BLaER1 treated with 17β-estradiol and CSF1 and Interleukin-3, amounts not matched to agents 10 nM and 100 nM (cell line): Measurements from ENCODE around the gene TMEM266.
"Not testable (repeated sequence)": the region's sequence is repeated elsewhere in the genome, so short reads cannot be mapped to it uniquely, and the experiment has no call there.

ENCODE experiments used
- H3K27ac ChIP-seq, 11 experiments: shearing (Covaris generic); formaldehyde crosslinking; 2 replicates each; pipeline ENCODE4 v1.8.1; 2022
- H3K27me3 ChIP-seq, 11 experiments: shearing (Covaris generic); formaldehyde crosslinking; 2 replicates each; pipeline ENCODE4 v1.8.1; 2022
- H3K36me3 ChIP-seq, 11 experiments: shearing (Covaris generic); formaldehyde crosslinking; 2 replicates each; pipeline ENCODE4 v1.8.1; 2022
- H3K4me1 ChIP-seq, 10 experiments: shearing (Covaris generic); formaldehyde crosslinking; 2 replicates each; pipeline ENCODE4 v1.8.1; 2022
- H3K4me2 ChIP-seq, 11 experiments: shearing (Covaris generic); formaldehyde crosslinking; 2 replicates each; pipeline ENCODE4 v1.8.1; 2022
- H3K4me3 ChIP-seq, 10 experiments: shearing (Covaris generic); formaldehyde crosslinking; 2 replicates each; pipeline ENCODE4 v1.8.1; 2022
- H3K9ac ChIP-seq, 11 experiments: shearing (Covaris generic); formaldehyde crosslinking; 2 replicates each; pipeline ENCODE4 v1.8.1; 2022
- H3K9me3 ChIP-seq, 11 experiments: shearing (Covaris generic); formaldehyde crosslinking; replicated peaks in 1 of 11; 2 replicates each; pipeline ENCODE4 v1.8.1; 2022
- H4K20me1 ChIP-seq, 11 experiments: shearing (Covaris generic); formaldehyde crosslinking; 2 replicates each; pipeline ENCODE4 v1.8.1; 2022
- Cebpa-rat ChIP-seq, 11 experiments: shearing (Covaris generic); IDR thresholded peaks; 2 replicates each; pipeline ENCODE4 v1.8.1; 2022

Gene TMEM266

GRCh38 chr15:76059320-76060117 lies at the start of gene TMEM266:
Gene TMEM266 (plus strand): TSS chr15:76059985. CDS start chr15:76134264, 74,279 bp downstream.
- H3K27me3 ChIP-seq: peaks cover 33 to 50% (median 44%) of the 10 kb centered on the region in 11 experiments

GRCh38 chr15:76010613-76011012 lies 49.2 kb upstream of the TMEM266 start:
- Histone ChIP-seq H3K9ac (no peak overlapping the region), H3K27me3 (no peaks in the 10 kb centered on the region), H3K4me2 (no peak overlapping the region), H3K9me3 (peaks cover 0 to 10% (median 6%) of the 10 kb centered on the region in 11 experiments; a peak in 7 of 22 replicates), H3K27ac (no peak overlapping the region), H4K20me1 (no peaks in the 10 kb centered on the region), H3K4me1 (peaks cover 0 to 14% (median 11%) of the 10 kb centered on the region in 10 experiments; a peak in 12 of 20 replicates), H3K4me3 (no peak overlapping the region), H3K36me3 (no peaks in the 10 kb centered on the region)
- TF ChIP-seq Cebpa-rat (IDR thresholded peaks at IDR 0.05): no peak

More at GRCh38 chr15:76059320-76060117, at the start of gene TMEM266:
- Histone ChIP-seq H3K4me2 (peak within 1 kb of the TSS; percentile 94 to 100 (median 99)), H3K27ac (peak within 1 kb of the TSS in 2 of 11 experiments; percentile 3 to 22; a peak in 1 of 22 replicates), H3K9ac (peak within 1 kb of the TSS; percentile 51 to 73 (median 67)), H3K9me3 (no peaks in the 10 kb centered on the region), H3K36me3 (no peaks in the 10 kb centered on the region), H3K4me1 (peaks cover 24 to 43% (median 29%) of the 10 kb centered on the region in 10 experiments), H4K20me1 (peaks cover 0 to 11% (median 0%) of the 10 kb centered on the region in 11 experiments; a peak in 6 of 22 replicates), H3K4me3 (peak within 1 kb of the TSS; percentile 63 to 79 (median 72))
- TF ChIP-seq Cebpa-rat (IDR thresholded peaks at IDR 0.05): no peak

- Histone ChIP-seq H3K9me3 (peaks cover 4 to 21% (median 7%) of the 10 kb centered on the region in 11 experiments; a peak in 9 of 22 replicates), H3K4me1 (peaks cover 0 to 2% (median 0%) of the 10 kb centered on the region in 10 experiments; a peak in 3 of 20 replicates), H3K36me3 (no peaks in the 10 kb centered on the region), H3K4me3 (no peak within 1 kb of the TSS), H3K4me2 (peak within 1 kb of the TSS in 3 of 11 experiments; percentile 29 to 58 (median 42); a peak in 5 of 22 replicates), H3K27me3 (no peaks in the 10 kb centered on the region), H4K20me1 (no peaks in the 10 kb centered on the region), H3K27ac (no peak within 1 kb of the TSS), H3K9ac (peak within 1 kb of the TSS in 1 of 11 experiments; percentile 46; a peak in 1 of 22 replicates)
- no peak for TF ChIP-seq Cebpa-rat (IDR thresholded peaks at IDR 0.05)
Observed at GRCh38 chr15:76011627-76012551, 47.9 kb upstream of the TMEM266 start, which contains the start of gene NRG4. Gene NRG4 (minus strand): TSS chr15:76012424. CDS start chr15:76011230, 1,194 bp downstream.

GRCh38 chr15:76013470-76013869 lies 46.3 kb upstream of the TMEM266 start:
- not testable (repeated sequence) for H3K4me2 ChIP-seq, H3K36me3 ChIP-seq, H3K9ac ChIP-seq, H3K4me1 ChIP-seq, H3K27ac ChIP-seq, H3K27me3 ChIP-seq, H3K4me3 ChIP-seq, H4K20me1 ChIP-seq
- peaks cover 9 to 37% (median 19%) of the 10 kb centered on the region in 11 experiments; a peak in 17 of 22 replicates for H3K9me3 ChIP-seq

- Histone ChIP-seq H3K4me3 (no peak overlapping the region), H3K9me3 (peaks cover 35 to 53% (median 39%) of the 10 kb centered on the region in 11 experiments), H3K27ac (no peak overlapping the region), H3K27me3 (no peaks in the 10 kb centered on the region), H4K20me1 (no peaks in the 10 kb centered on the region), H3K4me2 (no peak overlapping the region), H3K4me1 (no peaks in the 10 kb centered on the region), H3K36me3 (0 out of 22 replicates have a peak, but pooled peaks cover 0 to 6% (median 0%) of the 10 kb centered on the region in 11 experiments), H3K9ac (no peak overlapping the region)
- TF ChIP-seq Cebpa-rat (IDR thresholded peaks at IDR 0.05): no peak
Observed at GRCh38 chr15:76024021-76024768, 35.6 kb upstream of the TMEM266 start.

- Histone ChIP-seq H3K9me3 (peaks cover under 1 to 18% (median 7%) of the 10 kb centered on the region in 11 experiments; a peak in 20 of 22 replicates), H3K9ac (no peak overlapping the region), H3K4me1 (no peaks in the 10 kb centered on the region), H3K4me3 (no peak overlapping the region), H3K27ac (no peak overlapping the region), H3K27me3 (no peaks in the 10 kb centered on the region), H3K36me3 (no peaks in the 10 kb centered on the region), H4K20me1 (no peaks in the 10 kb centered on the region), H3K4me2 (no peak overlapping the region)
- no peak for TF ChIP-seq Cebpa-rat (IDR thresholded peaks at IDR 0.05)
Observed at GRCh38 chr15:76032046-76032445, 27.7 kb upstream of the TMEM266 start.

GRCh38 chr15:76033438-76033837 lies 26.3 kb upstream of the TMEM266 start:
- Histone ChIP-seq H3K4me1 (no peaks in the 10 kb centered on the region), H3K4me2 (no peak overlapping the region), H3K9ac (no peak overlapping the region), H3K27ac (no peak overlapping the region), H3K36me3 (no peaks in the 10 kb centered on the region), H3K27me3 (no peaks in the 10 kb centered on the region), H4K20me1 (no peaks in the 10 kb centered on the region), H3K4me3 (no peak overlapping the region), H3K9me3 (peaks cover 0 to 10% (median 3%) of the 10 kb centered on the region in 11 experiments; a peak in 8 of 22 replicates)
- TF ChIP-seq Cebpa-rat (IDR thresholded peaks at IDR 0.05): no peak

GRCh38 chr15:76034111-76034510 lies 25.7 kb upstream of the TMEM266 start:
- Histone ChIP-seq H3K27ac (no peak overlapping the region), H4K20me1 (no peaks in the 10 kb centered on the region), H3K4me3 (no peak overlapping the region), H3K9ac (no peak overlapping the region), H3K27me3 (no peaks in the 10 kb centered on the region), H3K4me1 (no peaks in the 10 kb centered on the region), H3K4me2 (no peak overlapping the region), H3K9me3 (peaks cover 0 to 16% (median 5%) of the 10 kb centered on the region in 11 experiments; a peak in 9 of 22 replicates), H3K36me3 (no peaks in the 10 kb centered on the region)
- TF ChIP-seq Cebpa-rat (IDR thresholded peaks at IDR 0.05): no peak
